Ecto neural progenitor cell (in vitro differentiated cells): ENCODE data around the gene RCOR3.
"Not testable (repeated sequence)": the region's sequence is repeated elsewhere in the genome, so short reads cannot be mapped to it uniquely, and the experiment has no call there.

Experiments
- DNase-seq: peaks from one replicate; pipeline ENCODE4 v3.0.0-alpha.2; 2018; ENCODE audit warnings: low spot score

RCOR3 gene

DNA sequence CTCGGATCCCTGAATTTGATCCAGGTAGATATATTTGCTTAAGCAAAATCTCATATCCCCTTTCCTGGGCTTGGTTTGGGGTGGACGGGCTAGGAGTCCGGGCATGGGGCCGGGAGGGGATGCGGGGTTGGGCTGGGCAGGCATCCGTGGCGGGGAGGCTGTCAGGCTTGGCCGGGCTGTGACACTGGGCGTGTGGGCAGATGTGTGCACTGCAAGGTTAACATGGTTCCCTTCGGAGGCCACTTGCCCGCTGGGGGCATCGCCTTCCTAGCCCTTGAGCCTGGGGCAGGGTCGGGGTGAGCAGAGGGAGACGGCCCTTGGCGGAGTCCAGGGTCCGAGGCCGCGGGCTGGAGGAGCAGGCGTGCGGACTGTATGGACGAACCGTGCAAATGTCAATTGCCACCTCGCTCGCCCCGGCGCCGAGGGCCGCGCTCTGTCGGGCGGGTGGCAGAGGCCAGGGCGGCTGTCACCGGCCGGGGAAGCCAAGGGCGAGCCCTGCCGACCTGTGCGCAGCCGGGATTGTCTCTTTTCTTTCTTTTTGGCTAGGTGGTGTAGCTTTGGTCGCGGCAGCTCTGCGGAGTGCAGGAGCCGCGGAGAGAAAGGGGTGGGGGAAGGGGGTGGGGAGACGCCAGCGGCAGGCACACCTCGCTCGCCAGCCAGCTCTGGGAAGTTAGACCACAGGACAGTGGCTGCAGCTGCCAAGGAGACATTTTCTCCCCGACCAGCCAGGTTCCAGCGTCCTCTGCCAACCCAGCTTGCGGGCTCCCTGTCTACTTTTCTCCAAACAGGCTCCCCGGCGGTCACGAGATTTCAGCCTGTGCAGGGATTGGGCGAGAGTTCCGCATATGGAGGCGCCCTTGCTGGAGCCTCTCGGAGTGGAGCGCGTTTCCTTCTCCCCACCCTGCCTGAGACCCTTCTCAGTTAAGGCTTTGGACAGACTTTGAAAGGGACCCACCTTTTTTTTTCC, 1.3 kb downstream of the RCOR3 start:
- peak; percentile 86 for DNase-seq

DNA sequence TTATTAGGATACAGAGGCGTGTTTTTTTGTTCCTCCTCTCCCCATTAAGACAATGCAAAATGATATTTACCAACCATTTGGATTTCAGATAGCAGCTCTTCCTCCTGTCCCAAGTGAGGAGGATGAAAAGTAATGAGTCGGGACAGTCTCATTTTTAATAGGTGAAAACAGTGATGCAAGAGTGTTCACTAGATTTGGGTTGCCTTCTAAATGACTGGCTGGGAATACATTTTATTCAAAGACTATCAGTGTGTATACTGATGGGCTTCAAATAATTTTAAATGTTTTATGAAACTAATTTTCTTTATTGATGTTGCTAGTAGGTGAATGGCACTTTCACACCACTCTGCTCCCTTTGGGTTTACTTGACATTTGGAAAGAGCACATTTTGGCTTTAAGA, 2.1 kb downstream of the RCOR3 start:
- no peak for DNase-seq

DNA sequence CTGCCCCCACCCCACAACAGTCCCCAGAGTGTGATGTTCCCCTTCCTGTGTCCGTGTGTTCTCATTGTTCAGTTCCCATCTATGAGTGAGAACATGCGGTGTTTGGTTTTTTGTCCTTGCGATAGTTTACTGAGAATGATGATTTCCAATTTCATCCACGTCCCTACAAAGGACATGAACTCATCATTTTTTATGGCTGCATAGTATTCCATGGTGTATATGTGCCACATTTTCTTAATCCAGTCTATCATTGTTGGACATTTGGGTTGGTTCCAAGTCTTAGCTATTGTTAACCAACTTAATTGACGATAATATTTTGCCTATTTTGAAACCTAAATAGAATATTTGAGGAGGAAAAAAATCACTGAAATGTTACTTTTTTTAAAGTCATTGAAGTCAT, 3.9 kb downstream of the RCOR3 start:
- DNase-seq: not testable (repeated sequence)

DNA sequence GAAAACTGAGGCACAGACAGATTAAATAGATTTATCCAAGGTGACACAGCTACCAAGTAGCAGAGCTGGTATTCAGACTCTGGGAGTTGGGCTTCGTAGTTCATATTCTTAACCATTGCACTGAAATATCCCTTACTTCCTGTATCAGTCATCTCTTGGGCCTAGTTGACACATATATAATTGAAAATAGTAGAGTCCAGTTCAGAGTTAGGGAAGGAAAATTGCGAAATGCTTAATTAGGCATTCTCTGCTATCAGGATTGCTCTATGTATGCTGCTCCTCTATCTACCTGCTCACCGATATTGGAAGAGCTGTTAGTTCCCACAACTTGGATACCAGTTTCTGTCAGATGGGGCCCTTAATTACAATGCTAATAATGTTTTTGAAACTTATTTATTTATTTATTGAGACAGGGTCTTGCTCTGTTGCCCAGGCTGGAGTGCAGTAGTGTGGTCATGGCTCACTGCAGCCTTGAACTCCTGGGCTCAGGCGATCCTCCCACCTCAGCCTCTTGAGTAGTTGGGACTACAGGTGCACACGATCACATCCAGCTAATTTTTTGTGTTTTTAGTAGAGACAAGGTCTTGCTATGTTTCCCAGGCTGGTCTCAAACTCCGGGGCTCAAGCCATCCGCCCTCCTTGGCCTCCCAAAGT, 8.2 kb downstream of the RCOR3 start:
- DNase-seq: no peak

DNA sequence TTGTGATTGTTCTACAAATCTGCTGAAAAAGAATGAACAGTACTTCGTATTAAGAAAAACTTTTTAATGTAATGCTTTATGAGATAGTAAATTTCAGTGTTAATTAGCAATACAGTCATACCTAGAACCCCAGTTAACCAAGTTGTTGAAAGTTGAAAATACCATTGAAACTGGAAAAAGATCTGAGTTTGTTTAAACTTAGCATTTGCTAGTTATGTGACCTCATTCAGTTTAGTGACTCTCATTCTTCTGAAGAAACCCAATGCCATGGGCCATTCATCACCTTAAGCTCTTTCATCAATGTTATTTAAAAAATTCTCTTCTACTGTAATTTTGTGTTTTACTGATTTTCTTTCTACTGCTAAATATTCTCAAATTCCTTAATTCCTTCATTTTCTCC, 20.2 kb downstream of the RCOR3 start:
- DNase-seq: no peak

DNA sequence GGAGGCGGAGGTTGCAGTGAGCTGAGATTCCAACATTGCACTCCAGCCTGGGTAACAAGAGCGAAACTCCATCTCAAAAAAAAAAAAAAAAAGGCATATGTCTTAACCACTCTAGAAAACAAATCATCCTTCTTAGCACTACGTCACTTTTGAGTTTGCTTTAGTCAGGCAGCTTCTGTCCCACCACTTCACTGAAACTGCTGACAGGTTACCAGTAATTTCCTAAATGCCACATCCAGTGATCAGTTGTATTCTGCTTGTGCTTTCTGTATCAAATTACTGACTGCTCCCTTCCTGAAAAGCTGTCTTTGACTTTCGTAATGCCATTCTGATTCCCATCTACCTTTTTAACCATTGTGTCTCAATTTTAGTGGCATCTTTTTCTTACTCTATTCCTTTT, 21.7 kb downstream of the RCOR3 start:
- DNase-seq: no peak

DNA sequence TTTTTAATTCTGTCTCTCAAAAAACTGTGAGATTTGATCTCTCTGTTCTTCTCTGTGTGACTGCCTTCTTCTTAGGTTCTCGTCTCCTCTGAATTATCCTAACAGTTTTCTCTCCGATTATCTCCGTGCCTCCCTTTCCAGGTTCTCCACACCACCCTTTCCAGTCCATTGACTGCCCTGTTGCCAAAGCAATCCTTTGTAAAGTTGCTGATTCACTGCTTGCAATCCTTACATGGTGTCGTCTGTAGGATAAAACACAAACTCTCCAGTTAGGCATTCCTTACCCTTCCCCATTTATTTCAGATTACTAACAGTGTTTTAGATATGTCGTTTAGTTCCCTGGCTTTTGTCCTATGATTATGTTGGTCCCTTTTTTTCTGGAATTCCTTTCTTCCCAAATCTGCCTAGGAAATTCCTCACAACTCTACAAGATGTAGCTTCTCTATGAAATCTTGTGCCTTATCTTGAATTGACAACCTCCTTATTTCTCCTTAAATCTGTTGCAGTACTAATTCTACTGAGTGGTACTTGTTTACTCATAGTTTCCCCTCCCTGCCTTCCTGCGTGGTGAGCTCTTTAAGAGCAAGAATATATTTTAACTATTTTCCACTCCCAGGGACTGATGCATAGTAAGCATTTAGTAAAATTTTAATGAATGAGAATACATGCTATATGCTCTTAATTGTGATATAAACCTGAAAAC, 22.3 kb downstream of the RCOR3 start:
- DNase-seq: no peak

DNA sequence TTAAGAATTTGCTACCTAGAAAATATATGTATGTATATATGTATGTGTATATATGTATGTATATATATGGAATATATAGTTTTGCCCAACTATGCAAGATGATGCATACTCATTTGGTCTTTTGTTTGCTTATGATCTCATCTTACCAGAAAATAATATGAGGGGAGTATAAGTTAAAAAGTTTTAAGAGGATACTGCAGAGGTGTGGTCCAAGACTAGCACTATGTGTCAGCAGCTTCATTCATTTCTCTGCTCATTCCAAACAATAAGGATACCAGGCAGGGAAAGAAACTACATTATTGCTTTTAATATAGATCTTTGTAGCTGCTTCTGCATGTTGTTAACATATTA, 22.8 kb downstream of the RCOR3 start:
- no peak for DNase-seq

DNA sequence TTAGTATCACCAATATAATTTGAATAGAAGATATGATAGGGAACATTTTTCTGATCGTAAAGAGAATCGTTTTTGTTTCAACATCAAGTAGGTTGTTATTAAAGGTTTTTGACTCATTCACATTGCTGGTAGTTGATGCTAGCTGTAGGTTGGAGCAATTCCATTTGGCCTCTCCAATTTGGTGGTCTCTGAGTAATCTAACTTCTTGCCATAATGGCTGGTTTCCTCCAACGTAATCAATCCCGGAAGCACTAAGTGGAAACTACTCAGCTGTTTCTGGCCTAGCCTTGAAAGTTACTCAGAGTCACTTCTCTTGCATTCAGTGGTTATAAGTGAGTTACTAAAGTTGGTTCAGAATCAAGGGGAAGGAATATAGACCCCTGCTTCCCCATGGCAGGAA, 26.0 kb downstream of the RCOR3 start:
- DNase-seq: no peak

DNA sequence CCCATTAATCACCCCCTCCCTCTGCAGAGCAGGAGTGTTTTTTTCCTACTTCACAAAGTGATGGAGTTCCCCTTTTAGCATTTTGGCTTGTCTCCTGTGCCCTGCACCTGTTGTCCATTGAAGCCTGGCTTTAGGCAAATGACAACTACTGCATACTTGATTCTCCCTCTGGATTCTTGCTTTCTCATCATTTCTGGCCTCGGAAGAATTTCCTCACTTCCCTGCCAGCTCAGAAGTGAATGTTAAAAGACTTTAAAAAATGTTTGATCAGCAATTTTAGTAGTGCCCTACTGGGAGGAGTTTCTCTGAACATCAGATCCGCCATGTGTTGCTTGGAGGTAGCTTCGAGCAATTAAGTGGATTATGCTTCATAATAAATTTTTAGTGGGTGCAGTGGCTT, 28.1 kb downstream of the RCOR3 start:
- no peak for DNase-seq

DNA sequence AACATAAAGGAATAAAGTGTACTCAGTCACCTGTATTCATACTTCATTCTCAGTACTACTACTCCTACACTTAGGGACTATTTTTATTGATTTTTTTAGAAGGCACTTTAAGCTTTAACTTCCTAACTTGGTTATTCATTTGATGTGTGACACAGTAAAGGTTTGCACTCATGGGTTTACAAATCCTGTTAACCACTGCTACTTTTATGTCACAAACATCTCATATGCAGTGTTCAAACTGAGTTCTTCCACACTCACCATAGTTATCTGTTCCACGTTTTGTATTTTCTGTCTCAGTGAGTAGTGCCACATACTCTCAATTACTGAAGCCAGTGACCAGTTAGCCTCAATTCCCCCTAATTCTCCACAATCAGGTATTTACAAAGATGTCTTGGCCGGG, 33.2 kb downstream of the RCOR3 start:
- DNase-seq: no peak

DNA sequence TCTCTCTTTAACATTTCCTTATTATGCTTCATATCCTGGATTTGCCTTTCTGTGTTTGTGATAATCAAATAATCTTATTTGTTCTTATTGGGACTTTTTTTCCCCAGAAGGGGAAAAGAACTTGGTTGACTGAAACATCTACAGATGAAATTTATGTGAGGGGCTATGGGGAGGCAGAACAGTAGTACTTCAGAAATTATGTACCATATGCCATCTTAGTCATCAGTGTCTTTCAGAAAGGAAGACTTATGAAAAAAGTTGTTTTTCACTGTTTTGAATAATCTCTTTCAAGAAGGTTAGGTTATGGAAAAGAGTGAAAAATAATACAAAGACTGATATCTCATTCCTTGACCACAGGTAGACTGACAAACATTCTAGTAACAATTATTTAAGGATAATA, 37.2 kb downstream of the RCOR3 start:
- DNase-seq: no peak

DNA sequence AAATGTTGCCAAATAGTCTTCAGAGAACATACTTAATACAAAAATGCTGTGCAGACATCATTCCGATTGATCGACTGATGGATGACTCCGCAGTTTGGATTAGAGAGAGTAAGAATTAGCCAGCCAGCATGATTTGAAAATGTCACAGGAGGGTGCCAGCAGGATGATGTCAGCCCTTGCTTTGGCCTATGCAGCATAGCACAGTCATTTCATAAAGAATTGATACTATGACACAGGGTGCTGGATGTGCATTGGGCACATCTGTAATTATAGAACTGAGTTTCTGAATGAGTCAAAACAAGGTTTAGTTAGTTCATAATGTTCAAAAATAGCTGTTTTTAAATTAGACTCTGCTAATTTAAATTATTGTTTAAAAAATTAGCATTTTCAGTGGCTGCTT, 45.9 kb downstream of the RCOR3 start:
- DNase-seq: no peak

DNA sequence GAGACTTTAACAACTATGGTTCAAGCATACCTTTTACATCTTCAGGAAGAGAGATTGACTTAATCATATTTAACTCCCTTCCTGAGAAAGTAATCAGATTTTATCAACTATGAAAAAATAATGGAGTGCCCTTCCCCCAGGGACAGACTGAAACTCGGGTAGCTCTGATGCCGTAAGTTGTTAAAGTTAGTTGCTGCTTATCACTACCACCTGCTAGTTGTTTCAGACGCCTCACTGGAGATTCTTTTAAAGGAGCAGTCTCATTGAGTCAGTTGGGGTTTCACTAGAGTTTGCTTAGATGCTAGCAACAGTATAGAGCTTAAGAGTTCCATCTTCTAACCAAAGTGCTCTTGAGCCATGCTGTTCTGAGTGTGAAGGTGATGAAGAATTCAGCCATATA, 50.5 kb downstream of the RCOR3 start:
- DNase-seq: no peak

DNA sequence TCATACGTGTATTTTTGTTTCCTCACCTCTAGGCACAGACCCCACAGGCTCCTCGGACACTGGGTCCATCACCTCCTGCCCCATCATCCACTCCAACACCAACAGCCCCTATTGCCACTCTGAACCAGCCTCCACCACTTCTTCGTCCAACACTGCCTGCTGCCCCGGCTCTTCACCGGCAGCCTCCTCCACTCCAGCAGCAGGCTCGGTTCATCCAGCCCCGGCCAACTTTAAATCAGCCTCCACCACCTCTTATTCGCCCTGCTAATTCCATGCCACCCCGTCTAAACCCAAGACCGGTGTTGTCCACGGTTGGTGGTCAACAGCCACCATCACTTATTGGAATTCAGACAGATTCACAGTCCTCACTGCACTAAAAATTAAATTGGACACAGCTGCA, 54.2 kb downstream of the RCOR3 start:
- no peak for DNase-seq

DNA sequence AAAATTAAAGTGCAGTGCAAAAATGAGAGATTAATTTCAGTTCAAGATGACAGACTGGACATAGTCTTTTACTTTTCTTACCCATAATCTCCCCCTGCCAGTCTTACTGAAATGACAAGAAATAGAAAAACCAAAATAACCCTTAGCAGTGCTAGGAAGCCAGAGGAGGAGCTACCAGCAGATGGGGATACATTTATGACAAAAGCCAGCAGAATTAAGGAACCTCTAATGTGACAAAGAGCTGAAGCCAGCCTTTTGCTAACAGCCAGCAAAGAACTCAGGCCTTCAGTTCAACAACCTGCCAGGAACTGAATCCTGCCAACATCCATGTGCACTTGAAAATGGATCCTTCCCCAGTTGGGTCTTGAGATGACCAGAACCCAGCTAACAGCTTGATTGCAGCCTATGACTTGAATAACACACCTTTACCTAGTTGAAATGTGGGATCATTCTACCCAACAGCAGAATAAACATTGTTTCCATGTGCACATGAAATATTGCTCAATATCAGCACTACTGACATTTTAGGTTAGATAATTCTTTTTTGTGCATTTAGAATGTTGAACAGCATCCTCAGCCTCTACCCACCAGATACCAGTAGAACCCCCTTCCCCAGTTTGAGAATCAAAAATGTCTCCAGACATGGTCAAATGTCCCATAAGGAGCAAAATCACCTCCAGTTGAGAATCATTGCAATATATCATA, 59.6 kb downstream of the RCOR3 start:
- DNase-seq: no peak

DNA sequence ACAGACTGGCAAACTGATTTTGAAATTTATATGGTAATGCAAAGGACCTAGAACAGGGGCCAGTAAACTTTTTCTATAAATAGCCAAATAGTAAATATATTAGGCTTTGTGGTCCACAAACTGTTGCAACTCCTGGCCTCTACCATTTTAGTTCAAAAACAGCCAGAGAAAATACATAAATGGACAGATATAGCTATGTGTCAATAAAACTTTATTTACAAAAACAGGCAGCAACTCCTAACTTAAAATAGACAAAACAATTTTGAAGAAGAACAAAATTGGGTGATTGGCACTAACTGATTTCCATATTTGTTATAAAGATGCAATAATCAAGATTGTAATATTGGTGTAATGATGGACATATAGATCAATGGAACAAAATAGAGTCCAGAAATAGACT, 60.7 kb downstream of the RCOR3 start:
- DNase-seq: no peak

DNA sequence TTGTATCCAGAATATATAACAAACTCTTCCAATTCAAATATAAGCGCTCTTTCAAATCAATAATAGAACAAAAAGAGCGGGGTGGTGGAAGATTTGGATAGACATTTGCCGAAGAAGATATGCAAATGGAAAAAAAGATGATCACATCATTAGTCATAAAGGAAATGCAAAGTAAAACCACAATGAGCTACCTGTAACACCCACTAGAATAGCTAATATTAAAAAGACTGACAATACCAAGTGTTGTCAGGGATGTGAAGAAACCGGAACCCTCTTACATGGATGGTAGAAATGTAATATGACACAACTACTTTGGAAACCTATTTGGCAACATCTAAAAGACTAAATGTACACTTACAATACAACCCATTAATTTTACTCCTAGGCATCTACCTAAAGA, 61.8 kb downstream of the RCOR3 start:
- DNase-seq: no peak

DNA sequence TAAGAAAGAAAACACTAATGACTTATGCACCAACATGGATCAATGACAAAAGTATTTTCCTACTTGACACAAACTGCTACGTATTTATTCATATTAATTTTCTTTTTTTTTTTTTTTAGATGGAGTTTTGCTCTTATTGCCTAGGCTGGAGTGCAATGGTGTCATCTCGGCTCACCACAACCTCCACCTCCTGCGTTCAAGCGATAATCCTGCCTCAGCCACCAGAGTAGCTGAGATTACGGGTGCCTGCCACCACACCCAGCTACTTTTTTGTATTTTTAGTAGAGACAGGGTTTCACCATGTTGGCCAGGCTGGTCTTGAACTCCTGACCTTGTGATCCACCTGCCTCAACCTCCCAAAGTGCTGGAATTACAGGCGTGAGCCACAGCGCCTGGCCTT, 62.5 kb downstream of the RCOR3 start:
- DNase-seq: not testable (repeated sequence)

DNA sequence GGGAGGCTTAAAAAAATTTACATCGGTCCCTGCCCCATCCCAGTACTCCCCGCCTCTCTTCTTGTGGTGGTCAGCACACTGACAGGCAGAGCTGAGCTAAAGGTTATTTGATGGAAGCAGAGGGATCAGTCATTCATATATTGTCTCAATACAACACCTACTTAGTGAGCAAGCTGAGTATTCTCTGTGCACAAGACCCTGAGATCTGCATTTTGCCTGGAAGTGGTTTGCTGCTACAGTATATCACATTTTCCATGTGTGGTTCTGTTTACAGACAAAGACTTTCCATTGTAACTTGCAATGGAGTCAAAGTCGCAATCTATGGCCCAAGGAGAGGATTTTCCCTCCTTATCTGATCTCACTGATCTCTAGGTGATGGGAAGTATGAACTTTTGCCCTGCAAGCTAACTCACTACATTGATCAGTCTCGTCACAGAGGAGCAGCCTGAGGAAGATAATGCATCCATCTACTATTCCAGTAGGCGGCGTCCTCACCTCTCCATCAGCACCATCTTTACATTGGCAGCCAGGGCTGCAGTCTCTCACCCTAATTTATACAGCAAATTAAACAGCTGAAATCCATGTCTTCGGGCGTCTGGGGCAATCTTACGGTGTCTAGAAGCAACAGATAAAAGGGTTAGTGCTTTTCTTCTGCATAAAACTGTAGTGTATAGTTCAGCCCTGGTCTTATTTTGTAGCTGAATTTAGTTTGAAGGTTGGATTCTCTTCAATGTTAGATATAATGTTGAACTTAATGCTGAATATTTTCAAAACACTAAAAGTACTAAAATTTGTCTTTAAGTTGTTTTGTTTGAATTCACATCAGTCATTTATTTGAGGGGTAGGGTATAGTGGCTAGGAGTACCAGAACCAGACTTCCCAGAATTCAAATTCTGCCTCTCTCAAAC, 64.2 kb downstream of the RCOR3 start:
- DNase-seq: peak; percentile 71
